Measurements from ENCODE around the gene LRRC23.
"Not testable (repeated sequence)": the region's sequence is repeated elsewhere in the genome, so short reads cannot be mapped to it uniquely, and the experiment has no call there.

Gene LRRC23

GRCh38 chr12:6873094-6874014, 31.3 kb upstream of the LRRC23 start, which contains the start of gene SPSB2:
TSS of gene SPSB2 (minus strand) at chr12:6873303. CDS start at chr12:6872901, 402 bp downstream.
- peak; percentile 97 for DNase-seq

- not testable (repeated sequence) for DNase-seq
These were observed 30.6 kb upstream of the LRRC23 start for GRCh38 chr12:6874015-6874368.

- DNase-seq, result not testable (repeated sequence)
These were observed 24.8 kb upstream of the LRRC23 start for GRCh38 chr12:6879824-6880223.

- DNase-seq, result no peak
These were observed 21.4 kb upstream of the LRRC23 start for GRCh38 chr12:6883252-6883651.

- no peak for DNase-seq
These were observed 20.9 kb upstream of the LRRC23 start for GRCh38 chr12:6883683-6884082.

- DNase-seq, result no peak
These were observed 20.1 kb upstream of the LRRC23 start for GRCh38 chr12:6884539-6884938.

GRCh38 chr12:6886206-6886999, 18.2 kb upstream of the LRRC23 start:
- DNase-seq, result not testable (repeated sequence)

GRCh38 chr12:6887460-6887859, 17.2 kb upstream of the LRRC23 start:
- DNase-seq, result no peak

- no peak for DNase-seq
These were observed 16.3 kb upstream of the LRRC23 start for GRCh38 chr12:6888360-6888759.

- not testable (repeated sequence) for DNase-seq
These were observed 15.8 kb upstream of the LRRC23 start for GRCh38 chr12:6888794-6889193.

GRCh38 chr12:6889775-6890573, 14.6 kb upstream of the LRRC23 start:
- not testable (repeated sequence) for DNase-seq

GRCh38 chr12:6890789-6891645, 13.6 kb upstream of the LRRC23 start:
- peak; percentile 98 for DNase-seq

- no peak for DNase-seq
These were observed 13.0 kb upstream of the LRRC23 start for GRCh38 chr12:6891646-6892001.

- DNase-seq, result not testable (repeated sequence)
These were observed 11.9 kb upstream of the LRRC23 start for GRCh38 chr12:6892683-6893082.

- no peak for DNase-seq
These were observed 10.3 kb upstream of the LRRC23 start for GRCh38 chr12:6894321-6894720.

- no peak for DNase-seq
These were observed 7.7 kb upstream of the LRRC23 start for GRCh38 chr12:6896846-6897435.

GRCh38 chr12:6899427-6899826, 5.2 kb upstream of the LRRC23 start:
- no peak for DNase-seq

- no peak for DNase-seq
These were observed 4.6 kb upstream of the LRRC23 start for GRCh38 chr12:6899837-6900519.

- DNase-seq, result no peak
These were observed 2.2 kb upstream of the LRRC23 start for GRCh38 chr12:6902448-6902847.

- no peak for DNase-seq
These were observed 900 bp upstream of the LRRC23 start for GRCh38 chr12:6903722-6904121.

Data from activated CD4-positive, alpha-beta T cell treated with anti-CD3 and anti-CD28 coated beads for 1 hour (primary cell).